GM12878 (cell line): Measurements from ENCODE around the gene DCLK2. TPM values are rescaled to one million over a fixed set of nuclear protein-coding genes. Genes with fewer than 3 reads are reported as not detected.

Experiments
- ATAC-seq: fragments of 200-7000 bp; cut with Tn5 transposase; 3 replicates; pipeline ENCODE4 v1.9.1; 2020; ENCODE audit warnings: mild to moderate bottlenecking, moderate library complexity
- BruUV-seq: library from RNA; stranded (reverse); fragments of 400-500 nt; replicated peaks from 2 replicates; lab custom pipeline; 2021; lab: Mats Ljungman, UMichigan
- CTCF ChIA-PET: fragments of 300-600 bp; sonication (Branson Sonifier 250); formaldehyde crosslinking; extraction: SDS; loops from one replicate; lab custom pipeline; 2021; ENCODE audit warnings: inconsistent platforms; lab: Yijun Ruan, JAX
- POLR2A ChIA-PET: fragments of 350-600 bp; formaldehyde crosslinking; extraction: SDS; loops from one replicate; lab custom pipeline; 2021; ENCODE audit warnings: inconsistent platforms; lab: Charles Lee
- RAD21 ChIA-PET: fragments of 300-600 bp; sonication (Branson Sonifier 250); formaldehyde crosslinking; loops from one replicate; lab custom pipeline; 2023; ENCODE audit warnings: antibody characterized with exemption; ENCODE audit not compliant: unreplicated experiment; lab: Charles Lee
- SMC1A ChIA-PET: fragments of 300-600 bp; sonication (Branson Sonifier 250); formaldehyde crosslinking; loops from one replicate; lab custom pipeline; 2023; ENCODE audit not compliant: unreplicated experiment, uncharacterized antibody; lab: Charles Lee
- DNase-seq: peaks from one replicate; pipeline ENCODE4 v3.0.0-alpha.2; 2011; ENCODE audit warnings: low read depth, low spot score
- FAIRE-seq: peaks from 3 replicates; lab custom pipeline; 2011; peaks lifted over from hg19 to GRCh38; lab: Jason Lieb, UNC
- H2AFZ ChIP-seq: 2 replicates; pipeline ENCODE4 v1.6.0; 2011; ENCODE audit warnings: low read depth, low read length, control low read depth; ENCODE audit not compliant: control insufficient read depth
- H3K27ac ChIP-seq: 2 replicates; pipeline ENCODE4 v1.5.1; 2011; ENCODE audit warnings: control low read depth; ENCODE audit not compliant: control insufficient read depth, insufficient read depth
- H3K27me3 ChIP-seq, 2 experiments: replicated peaks in 1 of 2; 2 replicates each; pipeline versions ENCODE4 v1.6.0 to v1.6.1; 2011; ENCODE audit warnings: low read length in 1 of 2; ENCODE audit not compliant: control insufficient read depth in 2 of 2, insufficient read depth in 2 of 2
- H3K36me3 ChIP-seq, 2 experiments: 2 replicates each; pipeline ENCODE4 v1.5.1; 2011; ENCODE audit warnings: low read length in 1 of 2; ENCODE audit not compliant: control insufficient read depth in 2 of 2, insufficient read depth in 2 of 2
- H3K4me1 ChIP-seq: 2 replicates; pipeline ENCODE4 v1.6.1; 2011; ENCODE audit warnings: mild to moderate bottlenecking, low read length, moderate library complexity, mixed read lengths; ENCODE audit not compliant: control insufficient read depth, insufficient read depth
- H3K4me2 ChIP-seq: 2 replicates; pipeline ENCODE4 v1.6.0; 2011; ENCODE audit warnings: control low read depth; ENCODE audit not compliant: control insufficient read depth, insufficient read depth
- H3K4me3 ChIP-seq: fragments of 200-600 bp; sonication (generic); 2 replicates; pipeline ENCODE4 v1.5.1; 2016
- H3K79me2 ChIP-seq: 2 replicates; pipeline ENCODE4 v1.6.0; 2011; ENCODE audit warnings: low read length; ENCODE audit not compliant: control insufficient read depth, insufficient read depth
- H3K9ac ChIP-seq: 2 replicates; pipeline ENCODE4 v1.8.0; 2011; ENCODE audit warnings: low read length, control low read depth, mixed read lengths; ENCODE audit not compliant: control insufficient read depth, insufficient read depth
- H3K9me3 ChIP-seq: replicated peaks from 3 replicates; pipeline ENCODE4 v1.5.1; 2011; ENCODE audit warnings: mild to moderate bottlenecking, low read length; ENCODE audit not compliant: control insufficient read depth, insufficient read depth
- H4K20me1 ChIP-seq: 2 replicates; pipeline ENCODE4 v1.6.0; 2011; ENCODE audit not compliant: control insufficient read depth, insufficient read depth
- ATF2 ChIP-seq: IDR thresholded peaks from 2 replicates; pipeline ENCODE4 v1.6.1; 2012; ENCODE audit warnings: low read length, inconsistent platforms
- DPF2 ChIP-seq: fragments of 450-650 bp; IDR thresholded peaks from 2 replicates; pipeline ENCODE4 v1.6.1; 2017; ENCODE audit warnings: mild to moderate bottlenecking
- ESRRA ChIP-seq: IDR thresholded peaks from 2 replicates; pipeline ENCODE4 v1.6.1; 2012; ENCODE audit warnings: mild to moderate bottlenecking, low read length, improper control_type of control experiment
- HDAC6 ChIP-seq: fragments of 200-600 bp; sonication (generic); IDR thresholded peaks from one replicate; pipeline ENCODE4 v1.8.0; 2017; ENCODE audit warnings: antibody characterized with exemption; ENCODE audit not compliant: unreplicated experiment
- HSF1 ChIP-seq: fragments of 150-350 bp; IDR thresholded peaks from 2 replicates; pipeline ENCODE4 v1.6.1; 2014; ENCODE audit warnings: mild to moderate bottlenecking, low read depth, low read length
- MEF2A ChIP-seq: IDR thresholded peaks from 2 replicates; pipeline ENCODE4 v1.6.1; 2011; ENCODE audit warnings: low read depth, mild to moderate bottlenecking, low read length, moderate library complexity; ENCODE audit not compliant: insufficient read depth
- NFYB ChIP-seq: IDR thresholded peaks from 2 replicates; pipeline ENCODE4 v1.6.1; 2011; ENCODE audit warnings: low read depth, mild to moderate bottlenecking, low read length, improper control_type of control experiment, moderate library complexity; ENCODE audit not compliant: insufficient read depth
- NKRF ChIP-seq: fragments of 450-650 bp; conservative IDR thresholded peaks from 2 replicates; pipeline ENCODE4 v1.6.1; 2017; ENCODE audit warnings: mild to moderate bottlenecking, moderate library complexity
- RCOR1 ChIP-seq: conservative IDR thresholded peaks from 2 replicates; pipeline ENCODE4 v1.6.1; 2012; ENCODE audit warnings: low read depth, low read length, improper control_type of control experiment
- SREBF1 ChIP-seq: IDR thresholded peaks from 2 replicates; pipeline ENCODE4 v1.6.1; 2012; ENCODE audit warnings: mild to moderate bottlenecking, low read length
- SRF ChIP-seq, 2 experiments: IDR thresholded peaks; 2 replicates each; pipeline ENCODE4 v1.6.1; 2011; ENCODE audit warnings: low read depth in 2 of 2, low read length in 2 of 2, mild to moderate bottlenecking in 1 of 2, moderate library complexity in 1 of 2
- STAT1 ChIP-seq: fragments of 450-650 bp; conservative IDR thresholded peaks from 2 replicates; pipeline ENCODE4 v1.6.1; 2014; ENCODE audit warnings: antibody characterized with exemption, mild to moderate bottlenecking
- STAT3 ChIP-seq: IDR thresholded peaks from 2 replicates; pipeline ENCODE4 v1.6.1; 2011; ENCODE audit warnings: low read depth, low read length, improper control_type of control experiment
- USF2 ChIP-seq: IDR thresholded peaks from 2 replicates; pipeline ENCODE4 v1.6.1; 2011; ENCODE audit warnings: low read depth, low read length, improper control_type of control experiment, borderline replicate concordance
- YBX1 ChIP-seq: fragments of 450-650 bp; IDR thresholded peaks from 2 replicates; pipeline ENCODE4 v1.6.1; 2016; ENCODE audit warnings: antibody characterized with exemption
- ZNF207 ChIP-seq: fragments of 450-650 bp; IDR thresholded peaks from 2 replicates; pipeline ENCODE4 v1.6.1; 2014; ENCODE audit warnings: antibody characterized with exemption, mild to moderate bottlenecking, borderline replicate concordance
- in situ Hi-C: fragments of 300-500 bp; cut with MboI; formaldehyde crosslinking; loops from 9 replicates; pipeline ENCODE4 v1.14.3; 2018; ENCODE audit warnings: mixed read lengths
- intact Hi-C: fragments of 100-400 bp; cut with micrococcal nuclease; formaldehyde crosslinking; loops from one replicate; pipeline ENCODE4 v1.14.2; 2022; ENCODE audit not compliant: unreplicated experiment
- polyA plus RNA-seq, 11 experiments: library from polyadenylated mRNA; depleted of rRNA in 4 of 11; unstranded in 6 of 11; stranded (reverse) in 5 of 11; fragments of >200 nt; fragmentation: Nextera tagmentation in 4 of 11; fragmentation: Illumina TruSeq in 1 of 11; extraction: Ambion mirVana in 4 of 11; extraction: Trizol in 1 of 11; gene quantifications; 1 replicate in 1 of 11; 2 replicates in 10 of 11; pipeline versions ENCODE4 v1.2.1 to v1.2.3, GENCODE V29; 2011 to 2016; ENCODE audit warnings: inconsistent platforms in 2 of 11, missing spikeins in 2 of 11, low read depth in 1 of 11
- total RNA-seq, 4 experiments: library from RNA; depleted of rRNA in 3 of 4; stranded (reverse); fragments of >200 nt in 3 of 4; fragmentation: Illumina TruSeq in 1 of 4; extraction: Trizol in 1 of 4; gene quantifications; 2 replicates each; pipeline versions ENCODE4 v1.2.1 to v1.2.3, GENCODE V29; 2013 to 2021

Gene DCLK2
- total and polyA plus RNA-seq, 10 of the 15 experiments (the other 5 are each of a cell fraction or from before 2014, with no cell fraction given), result not detected

GRCh38 chr4:150063128-150063527 lies 15.1 kb upstream of the DCLK2 start:
- Histone ChIP-seq H3K9ac (no peak overlapping the region), H3K27ac (no peak overlapping the region), H3K27me3 (no peaks in the 10 kb centered on the region; a peak in 1 of 4 replicates), H4K20me1 (no peaks in the 10 kb centered on the region), H3K4me1 (no peaks in the 10 kb centered on the region), H2AFZ (no peak overlapping the region), H3K9me3 (no peaks in the 10 kb centered on the region)
- intact Hi-C loops (no loop called here), in situ Hi-C loops (no loop called here)
- DNase-seq (no peak), ATAC-seq (no peak)
- CTCF ChIA-PET, result no interaction called here
- POLR2A ChIA-PET, result no interaction called here
- SMC1A ChIA-PET, result no interaction called here
- no peak for TF ChIP-seq NFYB
- no peak for TF ChIP-seq HSF1
- no peak for TF ChIP-seq ZNF207
- no peak for TF ChIP-seq YBX1
- TF ChIP-seq SREBF1, result no peak
- TF ChIP-seq RCOR1, result no peak
- no peak for TF ChIP-seq DPF2
- TF ChIP-seq ATF2, result no peak
- TF ChIP-seq USF2, result no peak
- no peak for TF ChIP-seq SRF (IDR thresholded peaks at IDR 0.05; ENCODE audit: low read depth in 2 of 2, low read length in 2 of 2)
- no peak for TF ChIP-seq ESRRA
- no peak for TF ChIP-seq STAT1
- no peak for TF ChIP-seq HDAC6
- no peak for TF ChIP-seq NKRF
- TF ChIP-seq STAT3, result no peak
- no peak for TF ChIP-seq MEF2A
- TF ChIP-seq, all 136 proteins: peak for 0
- RAD21 ChIA-PET, result no interaction called here
- H3K4me2 ChIP-seq, result no peak overlapping the region
- no peak overlapping the region for H3K4me3 ChIP-seq
- BruUV-seq, result no TSS peak
- no peaks in the 10 kb centered on the region for H3K36me3 ChIP-seq
- FAIRE-seq, result no peak
- no peaks in the 10 kb centered on the region for H3K79me2 ChIP-seq
